CD4-positive, alpha-beta T cell treated with Interleukin-6 for 4 hours (primary cell): ENCODE results near the gene ZNF394.

Experiments used
- DNase-seq: peaks from one replicate; pipeline ENCODE4 v3.0.0-alpha.2; 2020; ENCODE audit warnings: mixed read lengths

ZNF394 gene

DNA sequence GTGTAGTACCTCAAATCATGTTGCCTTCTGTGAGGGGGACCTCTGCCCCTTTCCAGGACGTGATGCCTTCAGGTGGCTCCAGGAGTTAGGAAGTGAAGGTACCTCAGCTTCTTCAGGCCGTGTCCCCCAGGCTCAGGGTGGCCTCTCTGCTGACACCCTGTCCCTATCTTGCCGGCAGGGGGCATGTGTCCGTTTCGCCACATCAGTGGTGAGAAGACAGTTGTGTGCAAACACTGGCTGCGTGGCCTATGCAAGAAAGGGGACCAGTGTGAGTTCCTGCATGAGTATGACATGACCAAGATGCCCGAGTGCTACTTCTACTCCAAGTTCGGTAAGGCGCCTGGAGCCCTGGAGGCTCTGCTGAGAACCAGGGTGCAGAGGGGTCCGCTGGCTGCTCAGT lies 52.1 kb downstream of the ZNF394 start:
- peak; percentile 13 for DNase-seq

DNA sequence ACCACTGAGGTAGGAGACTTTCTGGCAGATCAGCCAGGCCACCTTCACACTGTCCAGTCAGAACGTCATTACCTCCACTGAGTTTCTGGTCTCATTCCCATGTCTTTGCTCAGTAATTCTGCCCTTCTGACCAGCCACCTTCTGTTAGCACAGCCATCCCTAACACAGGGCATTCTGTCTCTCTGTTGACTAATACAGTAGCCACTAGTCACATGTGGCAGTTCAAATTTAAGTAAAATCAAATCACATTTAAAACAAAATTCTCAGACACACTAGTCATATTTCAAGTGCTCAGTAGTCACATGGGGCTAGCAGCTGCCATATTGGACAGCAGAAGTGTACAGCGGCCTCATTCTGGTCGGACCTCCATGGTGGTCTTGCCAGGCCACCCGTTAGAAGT lies 54.0 kb downstream of the ZNF394 start:
- DNase-seq: no peak
